ENCODE measurements around the gene GAS7. TPM values are rescaled to one million over a fixed set of nuclear protein-coding genes. Genes with fewer than 3 reads are reported as not detected.

Gene GAS7
- total and polyA plus RNA-seq, 10 of the 15 experiments (the other 5 are each of a cell fraction or from before 2014, with no cell fraction given), result 2.3 to 53.4 (median 24.0) TPM

GRCh38 chr17:10031127-10031526, 167.3 kb downstream of the GAS7 start:
- no peaks in the 10 kb centered on the region for H3K36me3 ChIP-seq (ENCODE audit: control insufficient read depth in 2 of 2, insufficient read depth in 2 of 2, low read length in 1 of 2)
- in situ Hi-C loops (cut with MboI), result loop anchor here (25.0 kb wide), 1 partner anchor 1069 kb away; the partner anchor contains the start of gene PIK3R5
- intact Hi-C loops (cut with micrococcal nuclease; ENCODE audit: unreplicated experiment), result no loop called here
- WGBS (ENCODE audit: insufficient coverage, insufficient replicate concordance, low lambda C conversion rate, missing lambda C conversion rate), result 98% methylated on average over 3 of the region's 3 CpGs
- BruUV-seq (replicated peaks), result no TSS peak
- POLR2A ChIA-PET, result no interaction called here
- peaks cover 18% of the 10 kb centered on the region for H3K4me1 ChIP-seq (ENCODE audit: control insufficient read depth, insufficient read depth, low read length)
- DNase-seq (ENCODE audit: low read depth, low spot score) (no peak), FAIRE-seq (no peak), ATAC-seq (no peak)
- TF ChIP-seq JUNB (IDR thresholded peaks at IDR 0.05), result no peak
- TF ChIP-seq CHD4 (IDR thresholded peaks at IDR 0.05), result no peak
- no peak for TF ChIP-seq SMAD5 (IDR thresholded peaks at IDR 0.05; ENCODE audit: low read depth)
- TF ChIP-seq CHD1 (IDR thresholded peaks at IDR 0.05; ENCODE audit: low read depth, low read length), result no peak
- no peak for TF ChIP-seq DPF2 (IDR thresholded peaks at IDR 0.05)
- TF ChIP-seq ZNF24 (IDR thresholded peaks at IDR 0.05), result no peak
- TF ChIP-seq HDAC2 (IDR thresholded peaks at IDR 0.05), result no peak
- no peak for TF ChIP-seq CREB1 (IDR thresholded peaks at IDR 0.05; ENCODE audit: low read depth)
- no peak for TF ChIP-seq CBX5 (IDR thresholded peaks at IDR 0.05; ENCODE audit: low read depth)
- no peak for TF ChIP-seq ETV6 (conservative IDR thresholded peaks at IDR 0.05 in 1 of 2, IDR thresholded peaks at IDR 0.05 in 1 of 2; ENCODE audit: borderline replicate concordance in 1 of 2, low read depth in 1 of 2)
- TF ChIP-seq NRF1 (conservative IDR thresholded peaks at IDR 0.05; ENCODE audit: low read depth, low read length), result no peak
- no peak for TF ChIP-seq SPI1 (IDR thresholded peaks at IDR 0.05; ENCODE audit: borderline replicate concordance, insufficient read depth, low read depth, low read length)
- no peak for TF ChIP-seq CREM (IDR thresholded peaks at IDR 0.05; ENCODE audit: low read depth)
- TF ChIP-seq, protein P1, sequence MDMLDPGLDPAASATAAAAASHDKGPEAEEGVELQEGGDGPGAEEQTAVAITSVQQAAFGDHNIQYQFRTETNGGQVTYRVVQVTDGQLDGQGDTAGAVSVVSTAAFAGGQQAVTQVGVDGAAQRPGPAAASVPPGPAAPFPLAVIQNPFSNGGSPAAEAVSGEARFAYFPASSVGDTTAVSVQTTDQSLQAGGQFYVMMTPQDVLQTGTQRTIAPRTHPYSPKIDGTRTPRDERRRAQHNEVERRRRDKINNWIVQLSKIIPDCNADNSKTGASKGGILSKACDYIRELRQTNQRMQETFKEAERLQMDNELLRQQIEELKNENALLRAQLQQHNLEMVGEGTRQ (IDR thresholded peaks at IDR 0.05; ENCODE audit: borderline replicate concordance, low read depth, low read length), result no peak
- no peak for TF ChIP-seq SIX5 (IDR thresholded peaks at IDR 0.05; ENCODE audit: low read depth, low read length, severe bottlenecking)
- RAD21 ChIA-PET (ENCODE audit: unreplicated experiment), result no interaction called here
- no peak overlapping the region for H3K27ac ChIP-seq (ENCODE audit: control insufficient read depth, insufficient read depth)
- CTCF ChIA-PET, result no interaction called here
- H2AFZ ChIP-seq (ENCODE audit: control insufficient read depth, low read depth, low read length), result no peak overlapping the region
- no peak overlapping the region for H3K4me3 ChIP-seq
- SMC1A ChIA-PET (ENCODE audit: uncharacterized antibody, unreplicated experiment), result no interaction called here
- H3K4me2 ChIP-seq (ENCODE audit: control insufficient read depth, insufficient read depth), result no peak overlapping the region
- peaks cover 7% of the 10 kb centered on the region; the same call in 1 of the 2 replicates for H3K79me2 ChIP-seq (ENCODE audit: control insufficient read depth, insufficient read depth, low read length)
- no peaks in the 10 kb centered on the region for H4K20me1 ChIP-seq (ENCODE audit: control insufficient read depth, insufficient read depth)
- H3K9me3 ChIP-seq (replicated peaks; ENCODE audit: control insufficient read depth, insufficient read depth, low read length), result no peaks in the 10 kb centered on the region
- H3K9ac ChIP-seq (ENCODE audit: control insufficient read depth, insufficient read depth, low read length), result no peak overlapping the region
- H3K27me3 ChIP-seq (replicated peaks in 1 of 2; ENCODE audit: control insufficient read depth in 2 of 2, insufficient read depth in 2 of 2, low read length in 1 of 2), result no peaks in the 10 kb centered on the region
